ENCODE measurements around the gene ZNF175. TPM values are rescaled to one million over a fixed set of nuclear protein-coding genes. Genes with fewer than 3 reads are reported as not detected.
A peak's percentile ranks its signal among the peaks of the same experiment; 100 is the strongest.

The ZNF175 gene
- total and polyA plus RNA-seq, 11 donors: 2.5 to 13.7 (median 6.4) TPM

DNA sequence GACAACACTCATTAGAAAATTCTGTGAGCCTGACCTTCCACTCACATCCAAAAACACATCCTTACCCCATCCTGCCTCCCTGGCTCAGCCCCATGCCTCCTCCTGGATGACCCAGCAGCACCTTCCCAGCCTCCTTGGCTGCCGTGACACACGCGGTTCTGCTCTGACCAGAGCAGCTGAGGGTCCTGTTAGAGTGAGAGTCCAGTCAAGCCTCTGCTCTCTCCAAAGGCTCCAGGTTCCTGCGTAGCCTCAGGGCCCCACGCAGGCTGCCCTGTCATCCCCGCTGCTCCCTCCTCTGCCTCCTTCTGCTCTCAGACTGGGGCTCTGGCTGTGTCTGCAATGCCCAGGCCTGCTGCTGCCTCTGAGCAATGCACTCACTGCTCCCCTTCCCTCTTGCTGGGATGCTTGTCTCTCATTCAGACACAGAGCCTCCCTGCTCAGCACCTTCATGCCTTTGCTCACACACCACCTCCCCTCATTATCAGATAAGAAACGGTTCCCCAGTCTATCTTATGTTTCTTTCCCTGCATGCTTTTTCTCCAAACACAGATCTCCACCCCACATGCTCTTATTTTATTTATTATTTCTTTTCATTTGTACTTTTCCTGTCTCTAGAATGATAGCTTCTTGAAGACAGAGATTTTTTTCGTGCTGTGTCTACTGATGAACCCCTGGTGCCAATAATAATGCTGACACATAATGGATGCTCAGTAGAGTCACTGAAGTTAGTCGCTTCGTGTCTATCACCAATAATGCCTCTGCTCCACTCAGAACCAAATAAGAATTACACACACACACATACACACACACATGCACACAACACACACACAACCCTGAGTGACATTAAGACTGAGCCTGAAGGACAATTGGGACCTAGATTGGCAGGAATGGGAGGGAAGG is 29.4 kb upstream of the ZNF175 start:
- 48 to 58% (median 56%) methylated on average over 10 of the region's 10 CpGs for WGBS, 4 donors
- intact Hi-C loops (cut with DNase I): no loop called here
- no peaks in the 10 kb centered on the region for H3K36me3 ChIP-seq

DNA sequence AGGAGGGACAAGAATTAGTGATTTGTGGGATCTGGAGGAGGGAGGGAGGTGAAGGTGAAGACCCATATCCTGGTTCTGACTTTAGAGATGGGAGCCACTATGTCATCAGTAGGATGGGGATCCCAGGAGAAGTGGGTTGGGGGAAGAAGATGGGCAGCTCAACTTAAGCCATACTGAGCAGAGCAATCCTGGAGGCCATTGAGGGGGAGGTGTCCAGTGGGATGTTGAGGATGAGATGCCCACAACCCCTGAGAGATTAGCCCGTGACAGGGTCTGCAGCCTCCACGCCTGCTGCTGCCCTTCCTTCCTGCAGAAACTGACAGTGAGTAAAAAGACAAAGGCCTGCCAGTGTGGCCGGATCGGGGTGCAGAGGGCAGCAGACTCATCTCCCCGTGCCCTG is 28.4 kb upstream of the ZNF175 start:
- Histone ChIP-seq H3K27me3 (peaks cover 0 to 67% (median 9%) of the 10 kb centered on the region in 9 donors), H3K4me1 (peaks cover 0 to 6% (median 0%) of the 10 kb centered on the region in 12 donors), H3K36me3 (no peaks in the 10 kb centered on the region), H3K9me3 (no peaks in the 10 kb centered on the region), H3K27ac (no peak overlapping the region), H3K4me3 (no peak overlapping the region)
- TF ChIP-seq POLR2A (IDR thresholded peaks at IDR 0.05): no peak
- TF ChIP-seq, protein P1, sequence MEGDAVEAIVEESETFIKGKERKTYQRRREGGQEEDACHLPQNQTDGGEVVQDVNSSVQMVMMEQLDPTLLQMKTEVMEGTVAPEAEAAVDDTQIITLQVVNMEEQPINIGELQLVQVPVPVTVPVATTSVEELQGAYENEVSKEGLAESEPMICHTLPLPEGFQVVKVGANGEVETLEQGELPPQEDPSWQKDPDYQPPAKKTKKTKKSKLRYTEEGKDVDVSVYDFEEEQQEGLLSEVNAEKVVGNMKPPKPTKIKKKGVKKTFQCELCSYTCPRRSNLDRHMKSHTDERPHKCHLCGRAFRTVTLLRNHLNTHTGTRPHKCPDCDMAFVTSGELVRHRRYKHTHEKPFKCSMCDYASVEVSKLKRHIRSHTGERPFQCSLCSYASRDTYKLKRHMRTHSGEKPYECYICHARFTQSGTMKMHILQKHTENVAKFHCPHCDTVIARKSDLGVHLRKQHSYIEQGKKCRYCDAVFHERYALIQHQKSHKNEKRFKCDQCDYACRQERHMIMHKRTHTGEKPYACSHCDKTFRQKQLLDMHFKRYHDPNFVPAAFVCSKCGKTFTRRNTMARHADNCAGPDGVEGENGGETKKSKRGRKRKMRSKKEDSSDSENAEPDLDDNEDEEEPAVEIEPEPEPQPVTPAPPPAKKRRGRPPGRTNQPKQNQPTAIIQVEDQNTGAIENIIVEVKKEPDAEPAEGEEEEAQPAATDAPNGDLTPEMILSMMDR (IDR thresholded peaks at IDR 0.05): no peak
- intact Hi-C loops (cut with DNase I): no loop called here
- 44 to 71% (median 59%) methylated on average over 5 of the region's 5 CpGs for WGBS, 4 donors
- ATAC-seq: no peak
- DNase-seq: no peak

More for the DNA sequence above, 29.4 kb upstream of the ZNF175 start:
- peaks cover 0 to 6% (median 0%) of the 10 kb centered on the region in 12 donors for H3K4me1 ChIP-seq
- no peaks in the 10 kb centered on the region for H3K9me3 ChIP-seq
- ATAC-seq (peak in 1 of 4 donors; percentile 15), DNase-seq (no peak)
- H3K27me3 ChIP-seq: peaks cover 0 to 64% (median 11%) of the 10 kb centered on the region in 9 donors
- H3K27ac ChIP-seq: no peak overlapping the region
- H3K4me3 ChIP-seq: no peak overlapping the region
- TF ChIP-seq, protein P1 (IDR thresholded peaks at IDR 0.05): no peak
- TF ChIP-seq POLR2A (IDR thresholded peaks at IDR 0.05): no peak

DNA sequence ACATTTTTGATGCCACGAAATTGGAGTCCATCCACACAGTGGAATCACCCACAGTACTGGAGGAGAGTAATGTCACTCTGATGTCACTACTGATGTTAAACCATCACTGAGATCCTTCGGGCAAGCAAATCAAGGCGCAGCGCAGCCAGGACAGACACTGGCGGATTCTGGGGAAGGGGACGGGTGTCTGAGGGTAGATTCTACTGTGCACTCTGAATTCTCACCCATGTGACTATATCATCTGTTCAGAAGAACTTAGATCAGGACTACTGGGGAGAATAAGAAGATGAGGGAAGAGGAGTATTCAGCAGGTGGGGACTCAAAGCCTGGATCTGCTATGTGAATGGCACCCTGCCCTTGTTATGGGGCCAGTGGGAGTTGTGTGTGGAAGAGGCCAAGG is 27.0 kb upstream of the ZNF175 start:
- no peak overlapping the region for H3K27ac ChIP-seq
- H3K36me3 ChIP-seq: no peaks in the 10 kb centered on the region
- H3K27me3 ChIP-seq: peaks cover 0 to 58% (median 3%) of the 10 kb centered on the region in 9 donors
- ATAC-seq: no peak
- peaks cover 0 to 6% (median 0%) of the 10 kb centered on the region in 12 donors for H3K4me1 ChIP-seq
- TF ChIP-seq, protein P1 (IDR thresholded peaks at IDR 0.05): no peak
- TF ChIP-seq POLR2A (IDR thresholded peaks at IDR 0.05): no peak
- no peak overlapping the region for H3K4me3 ChIP-seq
- intact Hi-C loops (cut with DNase I): no loop called here
- DNase-seq: no peak
- WGBS, 4 donors: 74 to 81% (median 80%) methylated on average over 6 of the region's 6 CpGs
- no peaks in the 10 kb centered on the region for H3K9me3 ChIP-seq

DNA sequence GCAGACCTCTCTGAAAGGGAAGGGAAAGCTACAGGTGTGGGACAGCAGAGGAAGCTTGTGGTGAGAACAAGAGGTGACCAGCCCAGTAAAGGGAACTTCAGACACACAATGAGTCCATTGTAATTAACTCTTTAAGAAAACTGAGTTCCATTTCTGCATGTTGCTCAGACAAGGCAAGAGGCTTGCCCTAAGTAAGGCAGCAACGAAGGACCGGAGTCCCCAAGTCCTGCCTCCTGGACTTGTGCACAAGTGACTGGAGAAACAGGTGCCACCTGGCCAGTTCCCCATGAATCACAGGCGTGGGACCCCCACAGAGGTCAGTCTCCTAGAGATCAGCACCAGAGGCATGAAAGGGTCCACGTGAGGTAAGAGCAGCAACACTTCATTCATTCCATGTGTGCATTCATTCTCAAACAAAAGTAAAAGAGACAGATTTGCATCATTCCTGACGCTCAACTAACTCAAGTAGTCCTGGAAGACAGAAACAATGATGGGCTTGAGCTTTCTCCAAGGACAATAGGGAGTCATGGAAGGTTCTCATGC is 24.9 kb upstream of the ZNF175 start:
- no peaks in the 10 kb centered on the region for H3K9me3 ChIP-seq
- no peak overlapping the region for H3K27ac ChIP-seq
- no peak for ATAC-seq
- DNase-seq: no peak
- H3K36me3 ChIP-seq: no peaks in the 10 kb centered on the region
- intact Hi-C loops (cut with DNase I): no loop called here
- peaks cover 0 to 6% (median 0%) of the 10 kb centered on the region in 12 donors for H3K4me1 ChIP-seq
- H3K4me3 ChIP-seq: no peak overlapping the region
- 57 to 65% (median 60%) methylated on average over 5 of the region's 5 CpGs for WGBS, 4 donors
- H3K27me3 ChIP-seq: peaks cover 0 to 63% (median 8%) of the 10 kb centered on the region in 9 donors
- no peak for TF ChIP-seq POLR2A (IDR thresholded peaks at IDR 0.05)
- TF ChIP-seq, protein P1 (IDR thresholded peaks at IDR 0.05): no peak

Measured in heart left ventricle (tissue), 16 donors.